GM18505 (cell line): ENCODE data around the gene ZNF296.
"Not testable (repeated sequence)": the region's sequence is repeated elsewhere in the genome, so short reads cannot be mapped to it uniquely, and the experiment has no call there.

Source experiments
- ATAC-seq: cut with Tn5 transposase; IDR thresholded peaks from one replicate; pipeline ENCODE4 v1.9.1; 2021; ENCODE audit not compliant: unreplicated experiment
- POLR2A ChIP-seq: IDR thresholded peaks from 4 replicates; pipeline ENCODE4 v1.6.1; 2011; ENCODE audit warnings: borderline replicate concordance; ENCODE audit not compliant: insufficient read depth, insufficient read length; ENCODE audit errors: extremely low read depth

Gene ZNF296

DNA sequence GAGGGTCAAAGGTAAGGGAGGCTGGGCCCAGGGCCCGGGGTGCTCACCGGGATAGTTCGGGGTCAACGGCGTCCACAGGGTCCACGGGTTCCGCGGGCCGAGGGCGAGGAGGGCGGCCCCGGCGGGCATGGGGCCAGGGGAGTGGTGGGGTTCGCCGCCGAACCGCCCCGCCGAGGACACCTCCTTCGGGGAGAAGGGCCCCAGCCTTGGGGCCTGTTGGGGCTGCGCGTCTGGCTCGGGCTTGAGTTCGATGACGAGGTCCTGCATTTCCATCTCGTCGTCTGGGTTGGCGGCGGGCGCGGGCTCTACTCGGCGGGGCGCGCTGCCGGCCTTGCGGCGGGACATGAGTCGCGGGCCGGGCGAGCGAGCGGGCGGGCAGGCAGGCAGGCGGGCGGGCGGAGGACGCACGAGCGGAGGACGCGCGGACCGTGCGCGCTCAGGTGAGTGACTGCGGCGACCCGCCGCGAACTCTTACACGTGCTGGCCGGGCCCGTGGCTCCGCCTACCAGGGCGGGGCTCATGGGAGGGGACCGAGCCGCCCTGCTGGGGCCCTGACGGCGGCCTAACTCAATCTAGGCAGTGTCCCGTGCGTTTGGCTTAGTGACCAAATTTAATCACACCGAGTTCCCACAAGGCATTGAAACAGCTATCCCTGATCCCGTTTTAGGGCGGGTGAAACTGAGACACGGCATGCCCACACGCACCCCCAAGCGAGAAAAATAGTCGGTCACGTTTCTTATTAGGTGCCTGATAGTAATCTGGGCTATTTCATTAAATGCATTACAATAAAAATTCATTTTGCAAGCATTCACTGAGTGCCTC lies at the start of gene ZNF296:
TSS of gene ZNF296 (minus strand) at position 450 of the 822 bp plus-strand sequence. CDS start at position 345, 105 bp downstream.
- TF ChIP-seq POLR2A = peak; percentile 91
- peak; percentile 34 for ATAC-seq

DNA sequence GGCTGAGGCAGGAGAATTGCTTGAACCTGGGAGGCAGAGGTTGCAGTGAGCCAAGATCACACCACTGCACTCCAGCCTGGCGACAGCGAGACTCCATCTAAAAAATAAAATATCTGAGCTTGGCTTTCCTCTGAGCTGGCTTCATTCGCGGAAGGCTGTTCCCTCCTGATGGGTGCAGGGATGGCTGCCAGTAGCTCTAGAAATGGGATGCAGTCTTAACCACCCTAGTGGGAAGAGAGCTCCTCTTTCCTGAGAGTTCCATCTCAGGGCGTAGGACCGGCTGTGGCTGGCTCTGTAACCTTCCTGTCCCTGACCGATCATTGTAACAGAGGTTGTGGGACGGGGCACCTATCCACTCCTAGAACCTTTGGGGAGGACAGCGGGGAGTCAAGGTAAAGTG lies 49.1 kb upstream of the ZNF296 start:
- TF ChIP-seq POLR2A = no peak
- no peak for ATAC-seq

DNA sequence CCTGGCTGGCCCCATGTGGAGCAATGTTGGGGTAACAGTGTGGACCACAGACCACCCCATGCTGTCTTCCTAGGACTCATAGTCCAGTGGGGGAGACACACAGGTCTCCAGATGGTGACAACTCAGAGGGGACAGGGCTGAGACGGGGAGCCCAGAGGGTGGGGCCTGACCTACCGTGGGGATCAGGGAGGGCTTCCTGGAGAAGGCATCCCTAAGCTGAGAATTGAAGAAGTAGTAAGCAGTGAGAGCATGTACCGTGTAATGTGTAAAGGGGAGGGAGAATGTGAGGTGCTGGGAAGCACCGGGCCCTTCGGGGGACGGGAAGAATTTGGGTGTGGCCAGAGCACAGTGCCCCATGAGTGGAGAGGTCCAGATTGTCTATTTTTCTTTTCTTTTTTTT lies 47.7 kb upstream of the ZNF296 start:
- TF ChIP-seq POLR2A = no peak
- no peak for ATAC-seq

DNA sequence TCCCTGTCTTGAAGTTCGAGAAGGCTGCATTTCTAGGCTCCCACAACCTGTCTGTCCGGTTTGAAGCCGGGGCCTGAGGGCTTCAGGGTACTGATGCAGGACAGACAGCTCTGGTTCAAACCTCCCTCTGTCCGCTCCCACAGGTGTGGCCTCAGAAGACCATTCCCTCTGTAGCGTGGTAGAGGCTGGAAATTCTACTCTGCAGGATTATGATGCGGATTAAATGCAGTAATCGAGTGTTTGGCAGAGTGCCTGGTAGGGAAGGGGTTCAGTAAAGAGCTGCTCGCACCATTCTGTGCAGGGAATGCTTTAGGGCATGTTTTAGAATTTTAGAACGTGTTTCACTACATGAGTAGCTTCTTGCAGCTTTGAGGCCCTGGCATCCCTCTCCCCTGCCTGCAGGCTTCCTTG lies 47.2 kb upstream of the ZNF296 start:
- ATAC-seq = no peak
- TF ChIP-seq POLR2A = no peak

DNA sequence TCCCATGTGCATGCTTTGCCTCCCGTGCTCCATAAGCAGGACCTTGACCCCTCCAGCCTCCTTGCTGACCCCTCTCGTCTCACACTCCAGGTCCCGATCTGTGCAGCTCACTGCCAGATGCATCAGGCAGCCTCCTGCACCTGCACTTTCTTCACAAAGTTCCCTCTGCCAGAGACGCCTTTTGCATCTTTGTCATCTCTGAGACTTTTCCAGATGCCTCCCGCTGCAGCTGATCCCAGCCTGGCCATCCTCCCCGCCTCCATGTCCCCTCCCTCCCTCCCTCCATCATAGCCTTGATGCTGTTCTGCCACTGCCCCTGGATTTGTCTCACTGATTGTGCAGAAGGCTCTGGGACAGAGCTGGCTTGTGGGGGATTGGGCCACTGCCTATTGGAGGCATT lies 46.6 kb upstream of the ZNF296 start:
- no peak for ATAC-seq
- no peak for TF ChIP-seq POLR2A

DNA sequence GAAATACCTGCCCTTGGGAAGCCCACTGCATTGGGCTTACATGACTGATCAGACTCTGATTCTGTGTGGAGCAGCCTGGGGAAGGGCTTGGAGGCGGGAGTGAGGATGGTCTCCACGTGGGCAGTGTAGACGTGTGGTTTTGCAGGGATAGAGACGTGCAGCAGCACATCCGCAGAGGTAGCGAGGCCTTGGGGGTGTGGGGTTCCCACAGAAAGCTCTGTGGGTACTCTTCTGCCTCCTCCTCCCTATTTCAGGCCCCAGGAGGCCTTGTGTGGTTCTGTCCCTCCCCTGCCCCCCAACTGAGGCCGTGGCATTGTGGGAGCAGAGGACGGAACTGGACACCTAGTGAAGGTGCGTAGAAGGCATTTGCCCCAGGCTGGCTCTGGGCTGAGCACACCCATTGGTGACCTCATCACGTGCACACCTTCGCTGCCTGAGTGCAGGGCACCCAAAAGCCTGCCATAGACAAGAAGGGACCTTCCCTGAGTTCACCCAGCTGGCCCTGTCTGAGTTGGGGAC lies 45.6 kb upstream of the ZNF296 start:
- no peak for ATAC-seq
- TF ChIP-seq POLR2A = no peak

DNA sequence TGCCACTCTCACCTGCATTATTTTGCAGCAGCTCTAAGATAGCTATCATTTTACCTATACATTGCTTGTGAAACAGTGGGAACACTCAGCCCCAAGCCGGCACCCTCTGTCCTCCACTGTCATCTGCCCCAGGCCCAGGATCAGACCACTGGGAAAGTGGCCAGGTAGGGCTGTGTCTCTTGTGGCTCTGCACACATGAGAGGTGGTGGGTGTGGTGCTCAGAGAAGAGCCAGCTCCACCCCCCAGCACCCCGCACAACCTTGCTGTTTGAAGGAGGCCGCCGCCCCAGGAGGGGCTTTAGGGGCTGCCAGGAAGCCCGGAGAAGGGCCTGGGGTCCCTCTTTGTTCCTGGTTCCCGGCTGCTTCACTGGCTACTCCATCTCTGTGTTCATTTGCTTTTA lies 43.3 kb upstream of the ZNF296 start:
- ATAC-seq = no peak
- no peak for TF ChIP-seq POLR2A

DNA sequence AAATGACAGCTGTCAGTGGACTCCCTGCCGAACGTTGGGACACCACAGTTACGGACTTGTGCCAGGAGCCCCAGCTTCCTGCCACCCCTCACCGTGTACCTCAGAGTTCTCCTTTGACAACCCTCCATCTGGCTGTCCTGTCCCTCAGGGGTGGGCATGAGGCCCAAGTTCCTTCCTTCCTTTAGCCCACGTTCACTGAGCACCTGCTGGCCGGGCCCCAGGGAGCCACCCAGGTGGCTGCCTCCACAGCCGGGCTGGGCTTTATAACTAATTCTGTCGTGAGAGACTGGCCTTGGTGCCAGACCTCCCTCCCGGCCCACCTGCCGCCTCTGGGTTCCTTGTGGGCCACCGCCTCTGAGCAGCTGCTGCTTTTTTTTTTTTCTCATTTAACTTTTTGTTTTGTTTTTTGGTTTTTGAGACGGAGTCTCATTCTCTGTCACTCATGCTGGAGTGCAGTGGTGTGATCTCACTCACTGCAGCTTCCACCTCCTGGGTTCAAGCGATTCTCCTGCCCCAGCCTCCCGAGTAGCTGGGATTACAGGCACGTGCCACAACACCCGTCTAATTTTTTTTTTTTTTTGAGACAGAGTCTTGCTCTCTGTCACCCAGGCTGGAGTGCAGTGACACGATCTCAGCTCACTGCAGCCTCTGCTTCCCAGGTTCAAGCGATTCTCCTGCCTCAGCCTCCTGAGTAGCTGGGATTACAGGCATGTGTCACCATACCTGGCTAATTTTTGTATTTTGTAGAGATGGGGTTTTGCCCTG lies 42.5 kb upstream of the ZNF296 start:
- ATAC-seq = not testable (repeated sequence)

DNA sequence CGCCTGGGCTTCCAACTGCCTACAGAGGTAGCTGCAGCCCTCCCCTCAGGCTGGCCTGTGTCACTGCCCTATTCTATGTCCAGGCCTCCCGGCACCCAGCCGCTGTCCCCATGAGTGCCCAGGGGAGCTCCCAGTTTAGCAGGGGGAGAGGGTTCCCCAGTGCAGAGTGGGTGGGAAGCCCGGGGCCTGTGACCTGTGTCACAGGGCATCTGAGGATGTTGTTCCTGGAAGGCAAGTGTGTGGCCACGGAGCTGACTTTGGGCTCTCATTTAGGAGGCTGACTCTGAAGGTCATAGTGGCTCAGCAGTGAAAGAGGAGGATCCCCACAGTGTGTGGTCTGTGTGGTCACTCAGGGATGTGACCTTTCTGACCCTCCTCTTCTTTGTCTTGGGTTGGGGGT lies 41.8 kb upstream of the ZNF296 start:
- no peak for ATAC-seq

DNA sequence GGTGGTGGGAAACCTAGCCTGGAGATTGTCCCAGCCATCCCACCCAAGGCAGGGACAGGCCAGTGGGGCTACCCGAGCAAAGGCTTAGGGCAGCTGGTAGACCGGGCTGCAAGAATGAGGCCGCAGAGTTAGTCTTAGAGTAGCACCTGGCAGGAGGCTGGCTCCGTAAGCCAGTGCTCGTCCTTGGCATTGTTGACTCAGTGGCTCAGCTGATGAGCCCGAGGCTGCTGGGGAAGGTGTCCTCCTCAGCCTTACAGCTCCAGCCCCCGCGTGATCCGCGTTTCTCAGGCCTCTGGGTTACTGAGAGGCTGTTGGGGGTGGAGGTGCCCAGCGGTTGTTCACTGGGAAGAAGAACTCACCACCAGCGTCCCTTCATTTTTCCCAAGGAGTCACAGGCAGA lies 41.4 kb upstream of the ZNF296 start:
- no peak for ATAC-seq
- no peak for TF ChIP-seq POLR2A

More for the DNA sequence above, 41.8 kb upstream of the ZNF296 start:
- no peak for TF ChIP-seq POLR2A

DNA sequence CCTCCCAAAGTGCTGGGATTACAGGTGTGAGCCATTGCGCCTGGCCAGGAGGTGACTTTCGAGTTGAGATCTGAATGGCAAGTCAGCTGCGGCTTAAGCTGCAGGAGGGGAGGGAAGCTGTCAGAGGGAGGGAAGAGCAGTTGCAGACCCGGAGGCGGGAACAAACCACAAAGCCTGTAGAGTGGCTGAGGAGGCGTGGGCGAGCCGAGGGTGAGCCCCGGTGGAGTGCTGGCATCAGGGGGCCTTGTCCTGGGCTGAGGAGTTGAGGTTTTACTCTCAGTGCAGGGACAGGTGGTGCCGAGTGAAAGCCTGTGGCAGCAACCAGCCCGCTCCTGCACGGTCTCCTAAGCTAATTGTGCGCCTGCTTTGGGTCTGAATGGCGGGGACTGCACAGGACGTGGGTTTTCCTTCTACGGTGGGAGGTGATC lies 40.9 kb upstream of the ZNF296 start:
- no peak for TF ChIP-seq POLR2A
- ATAC-seq = no peak

DNA sequence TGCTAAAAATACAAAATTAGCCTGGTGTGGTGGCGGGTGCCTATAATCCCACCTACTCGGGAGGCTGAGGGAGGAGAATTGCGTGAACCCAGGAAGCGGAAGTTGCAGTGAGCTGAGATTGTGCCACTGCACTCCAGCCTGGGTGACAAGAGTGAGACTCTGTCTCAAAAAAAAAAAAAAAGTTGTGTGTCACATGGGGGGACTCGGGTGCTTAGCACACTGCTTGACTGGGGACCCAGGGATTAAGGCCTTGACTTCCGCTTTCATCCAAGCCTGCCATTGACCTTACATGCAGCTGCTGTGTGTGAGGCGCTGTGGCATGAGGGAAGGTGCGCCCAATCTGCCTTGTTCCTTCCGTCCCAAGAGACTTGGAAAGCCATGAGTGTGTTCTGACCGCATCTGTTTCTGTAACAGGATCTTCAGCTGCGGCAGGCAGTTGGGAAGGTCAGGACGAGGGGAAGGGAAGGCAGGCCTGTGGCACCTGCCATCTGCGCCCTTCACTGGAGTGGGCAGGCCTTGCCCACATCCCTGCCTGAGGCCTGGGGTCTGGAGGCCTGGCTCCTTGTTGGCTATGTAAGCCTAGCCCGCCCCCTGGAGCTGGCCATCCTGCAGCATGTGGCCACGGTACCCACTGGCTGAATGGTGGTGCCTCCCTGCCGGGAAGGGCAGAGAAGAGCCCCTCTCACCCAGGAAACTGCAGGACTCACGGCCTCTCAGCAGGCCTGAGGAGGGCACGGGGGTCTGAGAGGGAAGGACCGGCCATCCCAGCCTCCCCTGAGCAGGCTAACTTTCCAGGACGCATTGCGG lies 39.7 kb upstream of the ZNF296 start:
- no peak for TF ChIP-seq POLR2A
- no peak for ATAC-seq

DNA sequence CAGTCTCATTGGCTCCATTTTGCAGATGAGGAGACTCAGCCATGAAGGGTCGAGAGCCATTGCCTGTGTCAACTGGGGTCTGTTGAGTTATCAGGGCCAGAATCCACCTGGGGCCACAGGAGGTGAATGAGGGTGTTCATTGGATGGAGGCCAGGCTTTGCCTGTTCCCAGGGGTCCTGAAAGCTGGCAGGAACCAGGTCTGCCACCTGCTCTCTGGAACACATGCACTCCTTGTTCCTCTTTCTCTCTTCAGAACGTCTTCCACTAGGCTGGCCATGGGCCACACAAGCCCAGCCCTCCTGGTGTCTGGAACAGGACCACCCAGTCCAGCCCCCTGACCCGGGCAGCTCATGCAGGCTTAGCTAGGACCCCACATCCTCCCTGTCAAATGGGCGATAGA lies 37.8 kb upstream of the ZNF296 start:
- ATAC-seq = no peak
- no peak for TF ChIP-seq POLR2A

DNA sequence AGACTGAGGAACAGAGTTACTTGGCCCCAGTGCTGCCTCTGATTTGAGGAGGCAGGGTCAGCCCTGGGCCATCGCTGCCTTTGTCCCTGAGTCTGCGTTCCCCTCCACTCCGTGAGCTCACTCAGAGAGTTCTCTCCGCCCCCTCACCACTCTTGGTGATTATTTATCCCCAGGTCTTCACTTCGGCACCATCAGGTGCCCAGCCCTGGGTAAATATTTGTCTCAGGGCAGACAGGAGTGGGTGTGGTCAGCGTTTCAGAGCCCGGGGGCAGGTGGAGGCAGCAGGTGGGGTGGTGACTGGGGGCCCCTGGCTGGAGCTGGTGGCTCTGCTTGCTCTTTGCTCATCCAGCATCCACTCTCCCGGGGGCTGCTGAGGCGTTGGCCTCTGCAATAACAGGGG lies 37.4 kb upstream of the ZNF296 start:
- ATAC-seq = no peak
- TF ChIP-seq POLR2A = no peak
